Hypothalamus (tissue), 51 donors: ENCODE data around the gene CAPNS1.
A peak's percentile ranks its signal among the peaks of the same experiment; 100 is the strongest.
"Not testable (repeated sequence)": the region's sequence is repeated elsewhere in the genome, so short reads cannot be mapped to it uniquely, and the experiment has no call there.

Source experiments
- DNase-seq, 51 donors: peaks; one replicate each; lab custom pipeline; 2025; lab: John Stamatoyannopoulos, UW

CAPNS1 gene

GRCh38 chr19:36144624-36145023 is 4.8 kb downstream of the CAPNS1 start:
- DNase-seq = no peak

- DNase-seq = no peak
Observed at GRCh38 chr19:36149673-36150406, 10.0 kb downstream of the CAPNS1 start.

GRCh38 chr19:36150586-36150985 is 10.7 kb downstream of the CAPNS1 start:
- DNase-seq = no peak

GRCh38 chr19:36151144-36152018 is 11.5 kb downstream of the CAPNS1 start:
- DNase-seq = peak in 2 of 51 donors; percentile 13 to 26

- no peak for DNase-seq
Observed at GRCh38 chr19:36152019-36152351, 12.1 kb downstream of the CAPNS1 start.

GRCh38 chr19:36152352-36153091 is 12.7 kb downstream of the CAPNS1 start, which contains the start of gene COX7A1:
Gene COX7A1 (minus strand): TSS chr19:36152447. CDS start chr19:36152407, 40 bp downstream.
- peak in 11 of 51 donors; percentile 2 to 45 (median 22) for DNase-seq

- DNase-seq = no peak
Observed at GRCh38 chr19:36153126-36153525, 13.3 kb downstream of the CAPNS1 start.

GRCh38 chr19:36160821-36161596 is 21.1 kb downstream of the CAPNS1 start:
- DNase-seq = no peak

- DNase-seq = no peak
Observed at GRCh38 chr19:36163813-36164212, 23.9 kb downstream of the CAPNS1 start.

- DNase-seq = no peak
Observed at GRCh38 chr19:36169084-36169760, 29.4 kb downstream of the CAPNS1 start.

GRCh38 chr19:36172852-36173251 is 33.0 kb downstream of the CAPNS1 start:
- no peak for DNase-seq

GRCh38 chr19:36173846-36174245 is 34.0 kb downstream of the CAPNS1 start:
- DNase-seq = not testable (repeated sequence)

GRCh38 chr19:36179077-36179476 is 39.2 kb downstream of the CAPNS1 start:
- DNase-seq = not testable (repeated sequence)

- no peak for DNase-seq
Observed at GRCh38 chr19:36182612-36183244, 42.9 kb downstream of the CAPNS1 start.

GRCh38 chr19:36183245-36183628 is 43.4 kb downstream of the CAPNS1 start:
- DNase-seq = no peak

- DNase-seq = not testable (repeated sequence)
Observed at GRCh38 chr19:36186722-36187121, 46.9 kb downstream of the CAPNS1 start.

- DNase-seq = no peak
Observed at GRCh38 chr19:36196249-36196648, 56.4 kb downstream of the CAPNS1 start.

- peak in 11 of 51 donors; percentile 3 to 88 (median 19) for DNase-seq
Observed at GRCh38 chr19:36198119-36198518, 58.3 kb downstream of the CAPNS1 start.
